Ascending aorta (tissue), 2 donors: ENCODE results near the gene FAM3B. TPM values are rescaled to one million over a fixed set of nuclear protein-coding genes. Genes with fewer than 3 reads are reported as not detected.

Experiments used
- DNase-seq, 2 donors: peaks; one replicate each; pipeline ENCODE4 v3.0.0-alpha.2; 2019; ENCODE audit warnings: low spot score in 2 of 2
- H3K27ac ChIP-seq, 2 donors: fragments of 200-600 bp; sonication (generic); one replicate each; pipeline ENCODE4 v1.5.1; 2016 to 2017; ENCODE audit warnings: mild to moderate bottlenecking in 1 of 2
- H3K27me3 ChIP-seq: fragments of 200-600 bp; sonication (generic); one replicate; pipeline ENCODE4 v1.5.1; 2017
- H3K36me3 ChIP-seq, 2 donors: fragments of 200-600 bp; sonication (generic); one replicate each; pipeline ENCODE4 v1.5.1; 2016
- H3K4me1 ChIP-seq, 2 donors: fragments of 200-600 bp; sonication (generic); one replicate each; pipeline ENCODE4 v1.5.1; 2016 to 2017; ENCODE audit warnings: mild to moderate bottlenecking in 1 of 2
- H3K4me3 ChIP-seq, 2 donors: fragments of 200-600 bp; sonication (generic); one replicate each; pipeline ENCODE4 v1.5.1; 2016 to 2017; ENCODE audit warnings: mild to moderate bottlenecking in 1 of 2
- H3K9me3 ChIP-seq, 2 donors: fragments of 200-600 bp; sonication (generic); one replicate each; pipeline ENCODE4 v1.5.1; 2016
- CTCF ChIP-seq, 3 experiments: fragments of 200-600 bp in 2 of 3; fragments of 450-650 bp in 1 of 3; sonication (generic) in 2 of 3; IDR thresholded peaks; one replicate each; pipeline ENCODE4 v1.5.1; 2016 to 2019; ENCODE audit warnings: antibody characterized with exemption in 3 of 3, mild to moderate bottlenecking in 1 of 3, moderate library complexity in 1 of 3
- intact Hi-C: fragments of 100-400 bp; cut with DNase I; formaldehyde crosslinking; loops from one replicate; pipeline ENCODE4 v1.15.1; 2023
- total RNA-seq: library from RNA; depleted of rRNA; stranded (reverse); fragments of >200 nt; gene quantifications from one replicate; pipeline ENCODE4 v1.1.0, GENCODE V29; 2016

Gene FAM3B
- total RNA-seq, 1 donor from 2014 or later: not detected

GRCh38 chr21:41349126-41349525 lies 32.5 kb downstream of the FAM3B start:
- no peaks in the 10 kb centered on the region for H3K9me3 ChIP-seq
- H3K36me3 ChIP-seq: no peaks in the 10 kb centered on the region
- H3K27me3 ChIP-seq: no peaks in the 10 kb centered on the region
- no peak overlapping the region for H3K4me3 ChIP-seq
- H3K4me1 ChIP-seq: no peaks in the 10 kb centered on the region
- TF ChIP-seq CTCF (IDR thresholded peaks at IDR 0.05): no peak
- H3K27ac ChIP-seq: no peak overlapping the region
- intact Hi-C loops: no loop called here
- no peak for DNase-seq

- intact Hi-C loops: no loop called here
- no peaks in the 10 kb centered on the region for H3K27me3 ChIP-seq
- H3K27ac ChIP-seq: no peak overlapping the region
- no peaks in the 10 kb centered on the region for H3K9me3 ChIP-seq
- no peak overlapping the region for H3K4me3 ChIP-seq
- no peaks in the 10 kb centered on the region for H3K36me3 ChIP-seq
- H3K4me1 ChIP-seq: no peaks in the 10 kb centered on the region
- no peak for DNase-seq
- TF ChIP-seq CTCF (IDR thresholded peaks at IDR 0.05): no peak
These were observed 33.2 kb downstream of the FAM3B start for GRCh38 chr21:41349619-41350390.

DNA sequence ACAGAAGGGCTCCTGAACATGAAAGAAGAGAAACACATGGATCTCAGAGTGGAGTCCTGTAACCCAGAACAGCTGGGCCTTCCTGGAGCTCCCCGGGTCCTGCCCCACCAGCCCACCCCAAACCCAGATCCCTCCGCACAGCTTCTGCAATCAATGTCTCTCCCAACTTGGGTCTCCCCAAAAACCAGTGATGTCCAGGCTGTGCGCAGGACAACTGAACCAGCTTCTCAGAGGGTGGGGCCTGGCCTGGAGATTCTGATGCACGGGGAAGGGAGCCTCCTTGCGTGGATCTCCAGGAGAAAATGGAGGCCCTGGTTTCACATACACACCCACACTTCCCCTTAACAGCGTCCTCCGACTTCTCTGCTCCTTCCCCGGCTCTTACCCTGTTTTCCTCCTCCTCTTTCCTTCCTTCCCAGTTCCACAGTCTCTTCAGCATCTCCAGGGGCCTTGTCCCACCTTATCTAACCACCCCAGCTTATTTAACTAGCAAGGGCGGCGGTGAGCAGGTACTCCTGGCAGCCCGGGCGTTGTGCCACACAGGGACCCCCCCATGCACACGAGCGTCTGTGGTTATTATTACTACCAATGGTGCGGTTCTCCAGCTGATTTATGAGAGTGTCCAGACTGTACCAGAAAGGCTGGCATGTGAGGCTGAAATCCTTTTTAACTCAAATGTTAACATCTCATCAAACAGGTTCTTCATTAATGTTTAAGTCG lies 34.0 kb downstream of the FAM3B start:
- H3K9me3 ChIP-seq: no peaks in the 10 kb centered on the region
- H3K4me1 ChIP-seq: no peaks in the 10 kb centered on the region
- TF ChIP-seq CTCF (IDR thresholded peaks at IDR 0.05): no peak
- no peak for DNase-seq
- no peaks in the 10 kb centered on the region for H3K27me3 ChIP-seq
- intact Hi-C loops: no loop called here
- H3K36me3 ChIP-seq: no peaks in the 10 kb centered on the region
- H3K27ac ChIP-seq: no peak overlapping the region
- H3K4me3 ChIP-seq: no peak overlapping the region

DNA sequence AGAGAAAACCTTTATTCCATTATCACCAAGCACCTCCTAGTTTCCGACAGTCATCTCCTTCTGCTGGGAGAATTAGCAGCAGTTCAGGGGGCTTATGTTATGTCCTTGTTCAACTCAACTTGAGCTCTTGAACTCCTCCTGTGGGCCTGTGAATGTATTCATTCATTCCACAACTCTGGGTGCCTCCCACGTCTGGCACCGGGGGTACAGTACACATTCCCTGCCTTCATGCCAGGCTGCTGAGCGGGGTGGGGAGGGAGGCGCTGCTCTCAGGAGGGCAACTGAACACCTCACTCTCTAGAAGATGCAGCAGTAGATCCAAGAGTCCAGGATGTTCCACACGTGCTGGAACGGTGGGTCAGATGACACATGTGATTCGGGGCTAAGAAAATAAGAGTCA lies 40.9 kb downstream of the FAM3B start:
- DNase-seq: no peak
- intact Hi-C loops: no loop called here
- Histone ChIP-seq H3K4me1 (no peaks in the 10 kb centered on the region), H3K9me3 (no peaks in the 10 kb centered on the region), H3K4me3 (no peak overlapping the region), H3K27me3 (no peaks in the 10 kb centered on the region), H3K27ac (no peak overlapping the region), H3K36me3 (no peaks in the 10 kb centered on the region)
- no peak for TF ChIP-seq CTCF (IDR thresholded peaks at IDR 0.05)

GRCh38 chr21:41358193-41359166 lies 41.9 kb downstream of the FAM3B start:
- Histone ChIP-seq H3K36me3 (no peaks in the 10 kb centered on the region), H3K27me3 (no peaks in the 10 kb centered on the region), H3K4me1 (no peaks in the 10 kb centered on the region), H3K27ac (no peak overlapping the region), H3K9me3 (no peaks in the 10 kb centered on the region), H3K4me3 (no peak overlapping the region)
- intact Hi-C loops: no loop called here
- no peak for DNase-seq
- no peak for TF ChIP-seq CTCF (IDR thresholded peaks at IDR 0.05)
